Measurements from ENCODE around the gene SAMD3.
"Not testable (repeated sequence)": the region's sequence is repeated elsewhere in the genome, so short reads cannot be mapped to it uniquely, and the experiment has no call there.

Gene SAMD3

GRCh38 chr6:130170160-130170559, 52.6 kb downstream of the SAMD3 start:
- not testable (repeated sequence) for FAIRE-seq

GRCh38 chr6:130167655-130168054, 55.1 kb downstream of the SAMD3 start:
- FAIRE-seq: no peak

GRCh38 chr6:130164251-130164650, 58.5 kb downstream of the SAMD3 start:
- FAIRE-seq: no peak

DNA sequence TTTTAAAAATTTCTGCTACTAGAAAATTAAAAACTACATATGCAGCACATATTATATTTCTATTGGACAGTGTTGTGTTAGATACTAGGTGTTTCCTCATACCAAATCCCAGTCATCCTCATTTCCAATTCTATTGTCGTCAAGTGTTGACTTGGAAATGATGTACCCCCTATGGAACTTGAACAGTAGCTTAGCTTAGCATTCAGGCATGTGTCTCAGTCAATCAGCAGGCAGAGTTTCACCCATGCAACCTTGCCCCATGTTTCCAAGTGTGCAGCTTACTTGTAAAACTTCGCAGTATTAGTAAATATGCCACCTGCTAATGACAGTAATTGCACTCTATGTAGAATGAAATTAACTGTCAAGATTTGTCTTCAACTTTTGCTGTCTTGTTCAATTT, 59.5 kb downstream of the SAMD3 start:
- FAIRE-seq: no peak

- no peak for FAIRE-seq
Measured at GRCh38 chr6:130162421-130162820, 60.3 kb downstream of the SAMD3 start.

DNA sequence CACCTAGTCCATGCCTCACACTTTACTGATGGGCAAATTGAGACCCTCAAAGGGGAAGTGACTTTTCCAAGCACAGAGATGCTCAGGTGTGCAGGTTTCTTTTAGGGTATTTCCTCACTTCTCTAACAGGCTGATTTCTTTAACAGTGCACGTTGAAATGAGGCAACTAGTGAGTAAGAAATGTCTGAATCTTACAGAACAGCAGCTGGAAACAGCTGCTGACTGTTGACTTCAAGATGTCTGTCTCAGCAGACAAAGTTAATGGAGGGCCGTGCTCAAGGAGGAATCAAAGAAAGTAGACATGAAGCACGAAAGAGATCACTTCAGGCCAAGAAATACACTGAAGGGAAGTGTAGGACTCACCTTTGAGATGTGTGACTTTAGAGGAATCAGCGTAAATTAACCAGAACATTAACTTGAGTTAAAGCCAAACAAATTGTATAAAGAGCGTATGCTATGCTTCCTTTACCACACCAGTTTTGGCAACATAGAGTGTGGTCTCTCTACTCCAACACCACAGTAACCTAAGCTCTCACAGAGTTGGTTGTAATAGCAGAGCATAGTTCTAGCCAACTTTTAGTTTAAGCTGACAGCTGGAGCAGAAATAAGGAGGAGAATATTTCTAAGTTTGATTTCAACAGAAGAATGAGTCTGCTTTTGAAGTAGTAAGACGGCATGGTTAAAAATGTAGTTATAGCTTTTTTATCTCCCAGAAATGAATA, 60.9 kb downstream of the SAMD3 start:
- FAIRE-seq: no peak

- FAIRE-seq: no peak
Measured at GRCh38 chr6:130159956-130160355, 62.8 kb downstream of the SAMD3 start.

- FAIRE-seq: no peak
Measured at GRCh38 chr6:130158548-130158947, 64.2 kb downstream of the SAMD3 start.

DNA sequence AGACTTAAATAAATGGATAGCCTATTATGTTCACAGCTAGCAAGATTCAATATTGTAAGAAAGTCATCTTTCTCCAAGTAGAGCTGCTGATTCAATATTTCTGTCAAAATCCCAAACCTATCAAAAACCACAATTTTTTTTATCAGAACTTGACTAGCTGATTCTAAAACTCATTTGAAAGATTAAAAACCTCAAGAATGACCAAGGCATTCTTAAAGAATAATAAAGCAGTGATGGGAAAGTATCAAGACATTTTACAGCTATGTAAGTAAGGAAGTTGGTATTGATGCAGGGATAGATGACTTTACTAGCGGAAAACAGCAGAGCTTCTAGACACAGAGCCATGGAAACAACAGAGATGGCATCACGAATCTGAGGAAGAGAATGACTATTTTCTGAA, 64.7 kb downstream of the SAMD3 start:
- no peak for FAIRE-seq

GRCh38 chr6:130156908-130157307, 65.8 kb downstream of the SAMD3 start:
- FAIRE-seq: no peak

DNA sequence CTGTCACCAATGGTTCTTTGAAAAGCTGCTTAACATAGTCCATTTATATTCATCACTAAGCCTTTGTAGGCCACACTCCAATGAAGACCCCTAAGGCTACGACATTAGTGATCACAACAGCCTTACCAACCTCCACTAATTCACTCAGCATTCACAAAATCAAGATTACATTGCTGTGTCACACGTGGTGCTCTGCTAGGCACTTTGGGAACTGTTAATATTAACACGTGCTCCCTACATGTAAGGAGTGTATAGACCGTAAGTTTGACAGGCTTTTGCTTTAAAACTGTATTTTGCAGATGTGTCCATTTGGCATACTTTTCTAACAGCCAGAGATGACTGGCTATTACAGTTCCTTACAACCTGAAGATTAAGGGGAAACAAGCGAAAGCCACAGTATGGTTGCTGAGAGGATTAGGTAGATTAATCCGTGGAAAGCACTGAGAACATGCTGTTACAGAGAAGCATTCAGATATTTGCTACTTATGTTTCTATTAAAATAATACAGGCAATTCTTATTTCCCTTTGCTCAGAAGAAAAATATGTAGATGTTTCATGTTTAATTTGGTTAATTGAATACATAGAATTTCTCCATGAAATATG, 69.7 kb downstream of the SAMD3 start:
- FAIRE-seq: no peak

DNA sequence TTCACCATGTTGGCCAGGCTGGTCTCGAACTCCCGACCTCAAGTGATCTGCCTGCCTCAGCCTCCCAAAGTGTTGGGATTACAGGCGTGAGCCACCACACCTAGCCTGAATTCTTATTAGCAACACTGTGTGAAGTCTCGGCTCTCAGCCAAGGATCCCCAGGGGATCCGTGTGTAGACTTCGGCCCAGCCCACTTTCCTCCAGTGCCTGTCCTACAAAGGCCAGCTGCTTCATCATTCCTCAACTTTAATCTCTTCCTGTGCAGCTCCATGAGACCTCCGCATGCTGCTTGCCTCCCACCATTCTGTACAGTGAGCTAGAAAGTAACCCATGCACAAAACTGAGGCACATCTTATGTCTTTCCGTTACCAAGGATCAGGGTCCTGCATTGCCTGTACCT, 71.8 kb downstream of the SAMD3 start:
- no peak for FAIRE-seq

DNA sequence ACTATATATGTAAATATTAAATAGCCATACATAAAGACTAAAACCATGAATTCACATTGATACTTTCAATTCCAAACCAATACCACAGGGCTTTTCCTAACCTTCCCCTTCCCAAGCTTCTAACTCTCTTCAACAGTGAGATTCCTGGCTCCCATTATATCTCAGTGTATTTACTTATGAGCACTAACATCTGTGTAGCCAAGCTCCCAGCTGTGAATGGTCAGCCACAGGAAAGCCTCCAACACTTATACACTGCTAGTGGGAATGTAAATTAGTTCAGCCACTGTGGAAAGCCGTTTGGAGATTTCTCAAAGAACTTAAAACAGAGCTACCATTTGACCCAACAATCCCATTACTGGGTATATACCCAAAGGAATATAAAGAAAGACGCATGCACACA, 73.7 kb downstream of the SAMD3 start:
- not testable (repeated sequence) for FAIRE-seq

- FAIRE-seq: no peak
Measured at GRCh38 chr6:130148181-130148580, 74.6 kb downstream of the SAMD3 start.

- FAIRE-seq: no peak
Measured at GRCh38 chr6:130147111-130147510, 75.6 kb downstream of the SAMD3 start.

- no peak for FAIRE-seq
Measured at GRCh38 chr6:130143709-130144108, 79.0 kb downstream of the SAMD3 start.

- FAIRE-seq: no peak
Measured at GRCh38 chr6:130140084-130140483, 82.7 kb downstream of the SAMD3 start.

DNA sequence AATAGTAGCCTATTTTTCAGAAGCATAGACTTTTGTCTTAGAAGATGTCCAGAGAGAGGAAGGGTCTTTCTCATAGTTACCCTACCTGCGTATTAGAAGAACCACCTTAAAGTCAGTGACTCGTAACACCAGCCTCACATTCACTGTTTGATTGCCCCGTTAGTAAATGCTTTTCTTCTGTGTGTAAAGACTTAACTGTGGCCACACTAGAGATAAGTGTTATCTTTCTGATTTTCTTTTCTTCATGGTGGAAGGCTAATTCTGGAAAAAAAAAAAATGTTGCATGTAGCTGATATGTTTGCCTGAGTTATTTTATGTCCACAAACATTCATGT, 83.9 kb downstream of the SAMD3 start:
- FAIRE-seq: no peak

DNA sequence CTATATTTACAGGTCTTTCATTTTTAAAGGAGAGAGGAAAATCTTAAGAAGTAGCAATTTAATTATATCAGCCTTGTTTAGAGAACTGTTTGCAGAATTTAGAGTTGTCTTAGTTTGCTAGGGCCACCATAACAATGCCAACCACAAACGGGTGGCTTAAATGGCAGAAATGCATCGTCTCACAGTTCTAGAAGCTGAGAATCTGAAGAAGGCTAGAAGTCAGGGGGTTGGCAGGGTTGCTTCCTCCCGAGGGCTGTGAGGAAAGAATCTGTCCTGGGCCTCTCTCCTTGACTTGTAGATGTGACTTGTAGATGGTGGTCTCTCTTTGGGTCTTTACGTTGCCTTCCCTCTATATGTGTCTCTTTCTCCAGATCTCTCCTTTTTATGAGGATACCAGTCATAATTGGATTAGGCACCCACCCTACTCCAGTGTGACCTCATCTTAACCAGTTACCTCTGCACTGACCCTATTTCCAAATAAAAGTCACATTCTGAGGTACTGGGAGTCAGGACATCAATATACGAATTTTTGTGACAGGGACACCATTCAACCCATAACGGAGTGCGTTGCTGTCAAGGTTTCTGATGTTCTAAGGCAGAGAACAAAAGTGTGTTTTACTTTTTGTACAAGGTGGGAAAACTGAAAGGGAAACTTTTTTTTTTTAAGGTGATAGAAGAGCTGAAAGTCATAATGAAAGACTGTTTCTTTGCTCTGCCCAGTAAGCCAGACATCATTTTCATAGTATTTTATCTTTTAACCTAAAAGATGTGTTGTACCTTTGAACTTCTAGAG, 84.4 kb downstream of the SAMD3 start:
- no peak for FAIRE-seq

- no peak for FAIRE-seq
Measured at GRCh38 chr6:130136798-130137197, 86.0 kb downstream of the SAMD3 start.

- FAIRE-seq: no peak
Measured at GRCh38 chr6:130134582-130134981, 88.2 kb downstream of the SAMD3 start.

- FAIRE-seq: no peak
Measured at GRCh38 chr6:130132286-130132701, 90.5 kb downstream of the SAMD3 start.

- no peak for FAIRE-seq
Measured at GRCh38 chr6:130129762-130130246, 92.9 kb downstream of the SAMD3 start.

GRCh38 chr6:130128326-130128725, 94.4 kb downstream of the SAMD3 start:
- FAIRE-seq: no peak
